HepG2 (cell line): Measurements from ENCODE around the gene HES7.

ENCODE experiments used
- ERF ChIP-seq: IDR thresholded peaks from 2 replicates; pipeline ENCODE4 v1.6.1; 2018; ENCODE audit warnings: missing biosample characterization, missing genetic modification reagents
- KLF12 ChIP-seq: sonication (generic); formaldehyde crosslinking; IDR thresholded peaks from 2 replicates; pipeline ENCODE4 v1.4.0; 2020; ENCODE audit warnings: missing genetic modification reagents, borderline replicate concordance
- NFE2L2 ChIP-seq: fragments of 150-350 bp; IDR thresholded peaks from 2 replicates; pipeline ENCODE4 v1.6.1; 2014; ENCODE audit warnings: low read length
- NFIC ChIP-seq: IDR thresholded peaks from 2 replicates; pipeline ENCODE4 v1.6.1; 2012; ENCODE audit warnings: mild to moderate bottlenecking, low read length, inconsistent platforms
- POLR2A ChIP-seq, 2 experiments: IDR thresholded peaks; 2 replicates each; pipeline ENCODE4 v1.6.1; 2011; ENCODE audit warnings: low read depth in 2 of 2, low read length in 2 of 2, mild to moderate bottlenecking in 1 of 2, moderate library complexity in 1 of 2; ENCODE audit not compliant: insufficient read depth in 1 of 2
- SP1 ChIP-seq, 2 experiments: fragments of 450-650 bp in 1 of 2; sonication (generic) in 1 of 2; formaldehyde crosslinking in 1 of 2; IDR thresholded peaks; 2 replicates each; pipeline versions ENCODE4 v1.4.0 to v1.6.1; 2016 to 2020; ENCODE audit warnings: missing genetic modification reagents in 1 of 2
- ZBTB8A ChIP-seq: sonication (generic); formaldehyde crosslinking; IDR thresholded peaks from 2 replicates; pipeline ENCODE4 v1.4.0; 2020; ENCODE audit warnings: mild to moderate bottlenecking, low read depth, missing genetic modification reagents, borderline replicate concordance
- ZNF260 ChIP-seq: sonication (generic); formaldehyde crosslinking; IDR thresholded peaks from 2 replicates; pipeline ENCODE4 v1.4.0; 2020; ENCODE audit warnings: missing genetic modification reagents, low read depth, mild to moderate bottlenecking, borderline replicate concordance
- ZNF274 ChIP-seq: sonication (generic); formaldehyde crosslinking; IDR thresholded peaks from 2 replicates; pipeline ENCODE4 v1.5.1; 2020; ENCODE audit warnings: mild to moderate bottlenecking, missing genetic modification reagents
- ZNF530 ChIP-seq: sonication (generic); formaldehyde crosslinking; IDR thresholded peaks from 2 replicates; pipeline ENCODE4 v1.5.0; 2020; ENCODE audit warnings: low read depth, mild to moderate bottlenecking, missing genetic modification reagents
- ZNF660 ChIP-seq: sonication (generic); formaldehyde crosslinking; IDR thresholded peaks from 2 replicates; pipeline ENCODE4 v1.5.1; 2020; ENCODE audit warnings: mild to moderate bottlenecking, low read depth, missing genetic modification reagents, borderline replicate concordance
- TF ChIP-seq, protein P1 (sequence below): IDR thresholded peaks from 2 replicates; pipeline ENCODE4 v1.6.1; 2016; ENCODE audit warnings: missing compliant biosample characterization, missing genetic modification reagents, borderline replicate concordance
- TF ChIP-seq, protein P2 (sequence below): sonication (generic); formaldehyde crosslinking; IDR thresholded peaks from 2 replicates; pipeline ENCODE4 v1.4.0; 2020; ENCODE audit warnings: missing genetic modification reagents

DNA sequence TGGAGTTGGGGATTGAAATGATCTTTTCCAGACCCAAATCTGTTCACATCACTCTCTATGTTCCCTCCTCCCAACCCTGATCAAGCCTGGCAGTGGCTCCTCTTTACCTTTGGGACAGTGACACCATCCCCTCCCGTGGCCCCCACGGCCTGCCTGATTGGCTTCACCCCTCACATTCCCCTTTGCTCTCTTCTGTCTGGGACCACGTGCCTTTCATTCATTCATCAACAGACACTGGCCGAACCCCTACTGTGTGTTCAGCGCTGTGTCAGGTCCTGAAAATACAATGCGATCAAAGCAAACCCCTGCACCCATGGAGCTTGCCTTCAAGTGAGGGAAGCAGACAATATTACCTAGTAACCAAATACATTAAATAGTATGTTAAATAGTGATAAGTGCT is 34.2 kb downstream of the HES7 start:
- TF ChIP-seq NFE2L2 (no peak), ZNF260 (no peak), NFIC (no peak), ZNF530 (no peak), KLF12 (no peak), POLR2A (IDR thresholded peaks at IDR 0.05; ENCODE audit: insufficient read depth in 1 of 2, low read depth in 2 of 2, low read length in 2 of 2) (no peak), ERF (CRISPR knock-in tag) (no peak), ZNF274 (CRISPR knock-in tag) (no peak), SP1 (IDR thresholded peaks at IDR 0.05) (no peak), SP1 (CRISPR knock-in tag; IDR thresholded peaks at IDR 0.05) (no peak), ZBTB8A (no peak), ZNF660 (CRISPR knock-in tag) (no peak)
- TF ChIP-seq, protein P1, sequence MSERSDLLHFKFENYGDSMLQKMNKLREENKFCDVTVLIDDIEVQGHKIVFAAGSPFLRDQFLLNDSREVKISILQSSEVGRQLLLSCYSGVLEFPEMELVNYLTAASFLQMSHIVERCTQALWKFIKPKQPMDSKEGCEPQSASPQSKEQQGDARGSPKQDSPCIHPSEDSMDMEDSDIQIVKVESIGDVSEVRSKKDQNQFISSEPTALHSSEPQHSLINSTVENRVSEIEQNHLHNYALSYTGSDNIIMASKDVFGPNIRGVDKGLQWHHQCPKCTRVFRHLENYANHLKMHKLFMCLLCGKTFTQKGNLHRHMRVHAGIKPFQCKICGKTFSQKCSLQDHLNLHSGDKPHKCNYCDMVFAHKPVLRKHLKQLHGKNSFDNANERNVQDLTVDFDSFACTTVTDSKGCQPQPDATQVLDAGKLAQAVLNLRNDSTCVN: no peak
- TF ChIP-seq, protein P2, sequence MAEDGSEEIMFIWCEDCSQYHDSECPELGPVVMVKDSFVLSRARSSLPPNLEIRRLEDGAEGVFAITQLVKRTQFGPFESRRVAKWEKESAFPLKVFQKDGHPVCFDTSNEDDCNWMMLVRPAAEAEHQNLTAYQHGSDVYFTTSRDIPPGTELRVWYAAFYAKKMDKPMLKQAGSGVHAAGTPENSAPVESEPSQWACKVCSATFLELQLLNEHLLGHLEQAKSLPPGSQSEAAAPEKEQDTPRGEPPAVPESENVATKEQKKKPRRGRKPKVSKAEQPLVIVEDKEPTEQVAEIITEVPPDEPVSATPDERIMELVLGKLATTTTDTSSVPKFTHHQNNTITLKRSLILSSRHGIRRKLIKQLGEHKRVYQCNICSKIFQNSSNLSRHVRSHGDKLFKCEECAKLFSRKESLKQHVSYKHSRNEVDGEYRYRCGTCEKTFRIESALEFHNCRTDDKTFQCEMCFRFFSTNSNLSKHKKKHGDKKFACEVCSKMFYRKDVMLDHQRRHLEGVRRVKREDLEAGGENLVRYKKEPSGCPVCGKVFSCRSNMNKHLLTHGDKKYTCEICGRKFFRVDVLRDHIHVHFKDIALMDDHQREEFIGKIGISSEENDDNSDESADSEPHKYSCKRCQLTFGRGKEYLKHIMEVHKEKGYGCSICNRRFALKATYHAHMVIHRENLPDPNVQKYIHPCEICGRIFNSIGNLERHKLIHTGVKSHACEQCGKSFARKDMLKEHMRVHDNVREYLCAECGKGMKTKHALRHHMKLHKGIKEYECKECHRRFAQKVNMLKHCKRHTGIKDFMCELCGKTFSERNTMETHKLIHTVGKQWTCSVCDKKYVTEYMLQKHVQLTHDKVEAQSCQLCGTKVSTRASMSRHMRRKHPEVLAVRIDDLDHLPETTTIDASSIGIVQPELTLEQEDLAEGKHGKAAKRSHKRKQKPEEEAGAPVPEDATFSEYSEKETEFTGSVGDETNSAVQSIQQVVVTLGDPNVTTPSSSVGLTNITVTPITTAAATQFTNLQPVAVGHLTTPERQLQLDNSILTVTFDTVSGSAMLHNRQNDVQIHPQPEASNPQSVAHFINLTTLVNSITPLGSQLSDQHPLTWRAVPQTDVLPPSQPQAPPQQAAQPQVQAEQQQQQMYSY (CRISPR knock-in tag): no peak
